Measurements from ENCODE around the gene RASA4B. TPM values are rescaled to one million over a fixed set of nuclear protein-coding genes. Genes with fewer than 3 reads are reported as not detected.

The RASA4B gene
- total RNA-seq, result 1.8 and 10.6 TPM in 2 replicates

GRCh38 chr7:102517550-102518147, at the start of gene RASA4B:
RASA4B (minus strand) TSS chr7:102517777; CDS start chr7:102517710, 67 bp downstream.

DNA sequence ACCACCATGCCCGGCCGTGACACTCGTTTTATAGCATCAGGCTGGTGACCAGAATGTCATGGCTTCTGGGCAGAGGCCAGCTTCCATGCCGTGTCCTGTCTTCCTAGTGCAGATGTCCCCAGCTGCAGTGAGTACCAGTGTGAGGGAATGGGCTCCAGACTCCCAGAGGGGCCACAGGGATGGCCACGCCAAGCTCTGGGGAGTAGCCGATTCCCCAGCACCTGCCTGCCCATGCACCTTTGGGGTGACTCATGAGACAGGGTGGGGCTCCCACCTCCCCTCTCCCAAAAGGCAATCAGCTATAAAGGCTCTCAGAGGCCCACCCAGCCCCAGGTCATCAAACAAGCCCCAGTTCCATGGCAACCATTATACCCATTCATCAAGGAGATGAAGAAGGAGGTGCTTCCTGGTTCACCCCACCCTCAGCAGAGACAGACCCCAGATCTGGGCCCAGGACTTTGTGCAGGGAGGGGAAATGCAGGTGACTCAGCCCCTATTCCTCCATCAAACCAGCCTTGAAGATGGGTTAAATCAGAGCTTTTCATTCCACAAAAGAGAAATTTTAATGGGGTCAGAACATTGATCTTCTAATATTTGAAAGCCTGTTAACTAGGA, 33.3 kb upstream of the RASA4B start, which contains the start of gene SPDYE2:
Gene SPDYE2, plus strand, starts transcription at position 419 of the 615 bp plus-strand sequence. CDS start 2,030 bp downstream, outside the sequence.

GRCh38 chr7:102543596-102543995, 26.0 kb upstream of the RASA4B start, which contains the start of gene UPK3BL2:
UPK3BL2 (minus strand) TSS chr7:102543696; CDS start chr7:102543636, 60 bp downstream.

GRCh38 chr7:102478314-102479208, 39.0 kb downstream of the RASA4B start, which contains the start of gene POLR2J:
POLR2J (minus strand) TSS chr7:102478922; CDS start chr7:102478860, 62 bp downstream.

DNA sequence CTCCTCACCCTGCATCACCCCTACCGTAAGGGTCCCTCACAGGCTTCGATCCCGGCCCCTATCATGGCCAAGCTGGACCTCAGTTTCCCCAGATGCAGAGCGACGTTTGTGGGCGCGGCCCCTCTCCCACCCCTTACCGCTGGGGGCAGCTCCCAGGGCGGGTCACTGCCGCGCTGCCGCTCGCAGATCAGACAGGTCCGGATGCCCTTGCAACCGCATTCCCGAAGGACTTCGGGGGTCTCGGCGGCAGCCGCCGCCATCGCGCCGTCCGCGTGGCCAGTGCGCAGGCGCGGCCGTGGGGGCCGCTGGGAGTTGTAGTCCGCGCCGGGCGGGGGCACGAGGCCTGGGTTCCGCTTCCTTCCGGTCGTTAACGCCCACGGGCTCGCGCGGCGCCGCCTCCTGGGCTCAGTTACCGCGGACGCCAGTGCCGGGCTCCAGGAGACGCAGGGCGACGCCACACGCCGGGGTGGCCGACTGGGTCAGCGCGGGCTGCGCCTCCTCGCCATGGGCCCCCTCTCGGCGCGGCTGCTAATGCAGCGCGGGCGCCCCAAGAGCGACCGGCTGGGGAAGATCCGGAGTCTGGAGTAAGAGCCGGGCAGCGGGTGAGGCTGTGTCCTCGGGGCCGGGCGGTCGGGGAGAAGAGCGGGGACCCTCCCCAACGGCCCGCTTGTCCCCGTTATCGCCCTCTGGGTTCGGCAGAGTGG, 52.8 kb downstream of the RASA4B start, which contains the start of the genes ALKBH4 and LRWD1:
Gene ALKBH4, minus strand, starts transcription at position 287 of the 704 bp plus-strand sequence. Its CDS starts 27 bp downstream, at position 260.
Gene LRWD1, plus strand, starts transcription at position 408 of the 704 bp plus-strand sequence. Its CDS starts 97 bp downstream, at position 505.

GRCh38 chr7:102433219-102434038, 84.1 kb downstream of the RASA4B start, which contains the start of gene ORAI2:
ORAI2 (plus strand) TSS chr7:102433575; CDS start chr7:102438957, 5,382 bp downstream.

Other genes with a start within 250 kb of the RASA4B start
- gene SH2B2, start 230.9 kb downstream of the RASA4B start, total RNA-seq, result 2.7 and 3.8 TPM in 2 replicates
- gene SPDYE6, start 161.3 kb downstream of the RASA4B start, total RNA-seq, result not detected in 2 replicates
- gene PRKRIP1, start 121.4 kb downstream of the RASA4B start, total RNA-seq, result 11.2 and 14.8 TPM in 2 replicates
- 28.3 and 34.1 TPM in 2 replicates for gene ORAI2, start 84.2 kb downstream of the RASA4B start, total RNA-seq
- 22.4 and 28.2 TPM in 2 replicates for gene ALKBH4, start 52.9 kb downstream of the RASA4B start, total RNA-seq
- gene LRWD1, start 52.8 kb downstream of the RASA4B start, total RNA-seq, result 5.6 and 7.5 TPM in 2 replicates
- gene POLR2J, start 38.9 kb downstream of the RASA4B start, total RNA-seq, result 24.0 and 47.8 TPM in 2 replicates
- gene UPK3BL2, start 25.9 kb upstream of the RASA4B start, total RNA-seq, result 0.09 and 0.35 TPM in 2 replicates
- not detected in 2 replicates for gene SPDYE2, start 33.4 kb upstream of the RASA4B start, total RNA-seq
- 4.1 and 13.4 TPM in 2 replicates for gene POLR2J3, start 54.8 kb upstream of the RASA4B start, total RNA-seq
- gene RASA4, start 99.0 kb upstream of the RASA4B start, total RNA-seq, result 6.0 and 9.3 TPM in 2 replicates
- gene UPK3BL1, start 125.0 kb upstream of the RASA4B start, total RNA-seq, result 20.4 and 22.5 TPM in 2 replicates
- not detected in 2 replicates for gene SPDYE2B, start 132.5 kb upstream of the RASA4B start, total RNA-seq
- gene POLR2J2, start 153.9 kb upstream of the RASA4B start, total RNA-seq, result 0.23 TPM in 1 of 2 replicates, not detected in the other
- gene FAM185A, start 231.2 kb upstream of the RASA4B start, total RNA-seq, result 2.3 and 4.0 TPM in 2 replicates

All from pericardium fibroblast (primary cell).